Endothelial cell (in vitro differentiated cells): Measurements from ENCODE around the gene DIP2C. TPM values are rescaled to one million over a fixed set of nuclear protein-coding genes. Genes with fewer than 3 reads are reported as not detected.
A peak's percentile ranks its signal among the peaks of the same experiment; 100 is the strongest.
"Not testable (repeated sequence)": the region's sequence is repeated elsewhere in the genome, so short reads cannot be mapped to it uniquely, and the experiment has no call there.

Experiments used
- DNase-seq: peaks from one replicate; pipeline ENCODE4 v3.0.0; 2021; ENCODE audit warnings: low spot score
- H3K27ac Mint-ChIP-seq: one replicate; pipeline ENCODE4 v1.8.0; 2021; ENCODE audit warnings: mixed read lengths, inconsistent platforms; ENCODE audit not compliant: unreplicated experiment
- H3K27me3 Mint-ChIP-seq: one replicate; pipeline ENCODE4 v1.8.0; 2021; ENCODE audit warnings: mild to moderate bottlenecking, moderate library complexity, mixed read lengths, inconsistent platforms; ENCODE audit not compliant: unreplicated experiment
- H3K36me3 Mint-ChIP-seq: one replicate; pipeline ENCODE4 v1.8.0; 2021; ENCODE audit warnings: mild to moderate bottlenecking, low read depth, mixed read lengths, inconsistent platforms; ENCODE audit not compliant: unreplicated experiment
- H3K4me1 Mint-ChIP-seq: one replicate; pipeline ENCODE4 v1.8.0; 2021; ENCODE audit warnings: mild to moderate bottlenecking, mixed read lengths, inconsistent platforms; ENCODE audit not compliant: unreplicated experiment
- H3K4me3 Mint-ChIP-seq: one replicate; pipeline ENCODE4 v1.8.0; 2021; ENCODE audit warnings: mild to moderate bottlenecking, mixed read lengths, inconsistent platforms; ENCODE audit not compliant: unreplicated experiment
- H3K9me3 Mint-ChIP-seq: one replicate; pipeline ENCODE4 v1.8.0; 2021; ENCODE audit warnings: mixed read lengths, inconsistent platforms; ENCODE audit not compliant: unreplicated experiment
- CTCF ChIP-seq: fragments of 200-600 bp; sonication (generic); IDR thresholded peaks from one replicate; pipeline ENCODE4 v1.5.0; 2021; ENCODE audit warnings: antibody characterized with exemption; ENCODE audit not compliant: unreplicated experiment
- total RNA-seq: library from RNA; stranded (reverse); fragmentation: NEBNext Ultra II Directional; extraction: Animal tissue kit (Norgen Biotek cat#: 25700); gene quantifications from one replicate; pipeline ENCODE4 v1.2.1, GENCODE V29; 2021; ENCODE audit not compliant: unreplicated experiment

Gene DIP2C
- total RNA-seq, 1 donor from 2014 or later = 13.1 TPM

- Mint-ChIP-seq H3K9me3 (no peaks in the 10 kb centered on the region), H3K27ac (no peak overlapping the region), H3K36me3 (peaks cover 7% of the 10 kb centered on the region), H3K4me3 (no peak overlapping the region), H3K27me3 (peaks cover 2% of the 10 kb centered on the region), H3K4me1 (peaks cover 17% of the 10 kb centered on the region)
- DNase-seq = no peak
- no peak for TF ChIP-seq CTCF
These were observed 292.0 kb downstream of the DIP2C start for GRCh38 chr10:397321-398068.

GRCh38 chr10:396535-397220 is 292.8 kb downstream of the DIP2C start:
- no peak for TF ChIP-seq CTCF
- Mint-ChIP-seq H3K36me3 (peaks cover 7% of the 10 kb centered on the region), H3K27me3 (peaks cover 3% of the 10 kb centered on the region), H3K27ac (no peak overlapping the region), H3K4me3 (no peak overlapping the region), H3K9me3 (no peaks in the 10 kb centered on the region), H3K4me1 (peaks cover 17% of the 10 kb centered on the region)
- no peak for DNase-seq

- Mint-ChIP-seq H3K27ac (no peak overlapping the region), H3K27me3 (peaks cover 3% of the 10 kb centered on the region), H3K4me3 (no peak overlapping the region), H3K36me3 (peaks cover 7% of the 10 kb centered on the region), H3K4me1 (peaks cover 17% of the 10 kb centered on the region), H3K9me3 (no peaks in the 10 kb centered on the region)
- DNase-seq = no peak
- TF ChIP-seq CTCF = no peak
These were observed 293.4 kb downstream of the DIP2C start for GRCh38 chr10:396107-396506.

GRCh38 chr10:395665-396064 is 293.8 kb downstream of the DIP2C start:
- Mint-ChIP-seq H3K27me3 (peaks cover 3% of the 10 kb centered on the region), H3K27ac (no peak overlapping the region), H3K9me3 (no peaks in the 10 kb centered on the region), H3K36me3 (peaks cover 11% of the 10 kb centered on the region), H3K4me1 (peaks cover 17% of the 10 kb centered on the region), H3K4me3 (no peak overlapping the region)
- no peak for TF ChIP-seq CTCF
- DNase-seq = no peak

GRCh38 chr10:394439-395101 is 294.9 kb downstream of the DIP2C start:
- not testable (repeated sequence) for H3K9me3 Mint-ChIP-seq, H3K4me3 Mint-ChIP-seq, H3K27me3 Mint-ChIP-seq
- peak; percentile 12 for DNase-seq
- peak overlapping the region; percentile 13 for H3K27ac Mint-ChIP-seq
- peaks cover 17% of the 10 kb centered on the region for H3K4me1 Mint-ChIP-seq
- peaks cover 19% of the 10 kb centered on the region for H3K36me3 Mint-ChIP-seq
